Effector CD8-positive, alpha-beta T cell (primary cell): ENCODE measurements around the gene LMX1B.
A peak's percentile ranks its signal among the peaks of the same experiment; 100 is the strongest.

Experiments used
- DNase-seq: peaks from one replicate; lab custom pipeline; 2025; lab: John Stamatoyannopoulos, UW

Gene LMX1B

DNA sequence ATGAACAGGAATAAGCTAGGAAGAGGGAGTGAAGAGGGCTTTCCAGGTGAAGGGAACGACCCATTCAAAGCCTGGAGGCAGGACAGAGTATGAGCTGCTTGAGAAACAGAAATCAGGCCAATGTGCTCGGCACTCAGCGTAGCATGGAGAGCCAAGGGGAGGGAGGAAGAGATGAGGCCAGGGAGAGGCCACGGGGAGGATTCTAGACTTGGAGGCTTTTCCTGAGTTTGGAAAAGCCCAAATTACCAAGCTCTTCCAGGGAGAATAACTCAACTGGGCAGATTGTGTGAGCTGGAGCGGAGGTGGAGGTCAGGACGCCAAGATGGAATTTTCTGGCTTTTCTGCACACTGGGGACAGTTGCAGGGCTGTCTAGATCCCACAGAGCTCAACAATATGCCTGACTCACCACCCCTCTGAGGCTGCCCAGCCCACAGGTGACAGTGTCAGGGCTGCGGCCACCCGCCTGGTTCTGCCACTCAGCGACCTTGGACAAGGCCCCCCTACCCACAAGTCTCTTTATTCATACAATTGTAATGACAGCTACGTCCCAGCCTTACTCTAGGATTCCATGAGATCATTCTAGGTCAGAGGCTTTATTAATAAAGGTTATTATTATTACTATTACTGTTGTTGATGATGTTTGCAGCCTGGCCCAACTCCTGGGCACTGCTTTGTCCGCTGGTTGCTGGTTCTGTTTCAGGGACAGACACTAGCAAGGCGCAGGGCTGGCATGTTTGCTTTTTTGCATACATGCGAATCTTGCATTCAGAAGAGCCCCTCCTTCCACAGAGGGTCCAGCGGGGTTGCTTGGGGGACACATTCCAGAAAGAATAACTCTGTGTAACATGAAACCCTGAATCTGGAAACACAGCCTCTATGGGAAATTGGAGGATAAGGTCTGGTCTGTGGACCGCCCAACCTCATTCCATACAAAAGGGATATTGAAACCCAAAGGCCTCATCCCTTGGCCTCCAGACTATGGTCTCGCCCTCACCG, 9.4 kb upstream of the LMX1B start:
- DNase-seq: no peak

DNA sequence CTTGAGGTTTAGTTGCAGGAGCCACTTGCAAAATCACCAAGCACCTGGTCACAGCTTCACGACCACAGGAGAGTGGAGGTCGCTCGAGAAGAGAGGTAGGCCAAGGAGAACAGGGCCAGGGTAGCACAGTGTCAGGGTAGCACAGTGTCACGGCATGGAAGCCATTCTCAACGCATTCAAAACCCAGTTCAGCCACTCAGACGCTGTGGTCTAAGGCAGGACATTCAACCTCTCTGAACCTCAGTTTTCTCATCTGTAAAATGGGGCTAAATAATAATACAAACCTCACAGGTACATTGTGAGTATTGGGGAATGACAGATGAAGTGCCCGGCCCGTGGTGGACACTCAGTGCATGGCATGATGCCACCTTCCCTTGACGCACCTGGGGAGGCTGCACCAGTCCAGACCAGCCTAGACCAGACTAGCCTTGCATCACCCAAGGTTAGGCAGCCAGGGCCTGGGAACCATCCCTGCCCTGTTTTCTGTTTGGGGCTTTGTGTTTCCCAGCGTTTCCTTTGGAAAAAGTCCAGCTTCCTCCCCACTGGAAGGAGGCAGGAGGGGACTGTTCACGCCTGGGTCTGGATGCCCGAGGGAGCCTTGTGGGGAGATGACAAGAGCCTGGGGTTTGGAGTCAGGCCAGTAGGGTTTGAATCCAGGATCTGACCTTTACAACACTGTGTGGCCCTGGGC, 7.8 kb upstream of the LMX1B start:
- no peak for DNase-seq

DNA sequence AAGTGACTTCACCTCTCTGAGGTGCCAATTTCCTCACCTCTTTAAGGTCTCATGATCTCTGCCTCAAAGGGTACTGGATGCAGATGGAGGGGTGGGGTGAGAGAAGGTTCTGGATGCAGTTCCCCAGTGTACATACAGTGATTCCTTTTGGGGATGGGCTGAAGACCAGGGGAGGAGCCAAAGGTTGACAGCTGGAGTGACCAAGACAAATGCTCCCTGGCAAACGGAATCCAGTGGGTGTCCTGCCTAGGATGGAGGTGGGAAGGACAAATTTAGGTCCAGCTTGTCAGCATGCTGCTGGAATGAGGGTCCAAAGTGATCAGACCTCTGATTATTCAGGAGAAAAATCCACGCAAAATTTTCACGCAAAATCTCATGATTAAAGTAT, 7.3 kb upstream of the LMX1B start:
- DNase-seq: no peak

DNA sequence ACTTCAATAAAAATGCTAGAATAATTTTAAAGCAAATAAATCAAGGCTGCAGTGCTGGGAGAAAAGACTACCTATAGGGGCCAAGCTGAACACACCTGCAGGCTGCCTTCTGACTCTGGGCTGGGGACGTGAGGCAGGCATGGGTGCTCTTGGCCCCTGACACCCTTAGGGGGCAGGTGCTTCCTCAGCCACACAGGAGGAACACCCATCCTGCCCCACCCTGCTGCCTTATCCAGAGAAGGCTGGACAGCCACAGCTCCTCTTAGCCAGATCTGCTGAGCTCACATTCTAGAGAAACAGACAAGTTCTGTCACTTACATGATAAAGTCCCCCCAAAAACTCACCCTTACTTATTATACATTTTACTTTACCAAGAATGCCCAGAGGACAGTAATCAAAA, 6.6 kb upstream of the LMX1B start:
- no peak for DNase-seq

DNA sequence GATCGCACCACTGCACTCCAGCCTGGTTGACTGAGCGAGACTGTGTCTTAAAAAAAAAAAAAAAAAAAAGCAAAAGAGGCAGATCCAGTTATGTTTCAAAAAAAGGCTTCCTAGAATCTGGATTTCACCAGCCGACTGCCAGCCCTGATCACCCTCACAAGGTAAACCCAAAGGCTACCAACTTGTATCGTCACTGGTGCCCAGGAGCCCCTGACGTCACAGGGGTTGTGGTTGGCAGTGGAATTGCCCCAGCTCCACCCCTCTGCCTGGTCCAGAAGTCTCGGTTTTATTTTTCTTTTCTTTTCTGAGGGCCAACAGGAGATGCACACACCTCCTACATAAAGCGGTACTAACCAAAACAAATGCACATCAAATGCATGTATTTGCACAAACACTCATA, 6.0 kb upstream of the LMX1B start:
- no peak for DNase-seq

GRCh38 chr9:126608551-126608950, 5.2 kb upstream of the LMX1B start:
- no peak for DNase-seq

GRCh38 chr9:126609191-126609590, 4.5 kb upstream of the LMX1B start:
- no peak for DNase-seq

DNA sequence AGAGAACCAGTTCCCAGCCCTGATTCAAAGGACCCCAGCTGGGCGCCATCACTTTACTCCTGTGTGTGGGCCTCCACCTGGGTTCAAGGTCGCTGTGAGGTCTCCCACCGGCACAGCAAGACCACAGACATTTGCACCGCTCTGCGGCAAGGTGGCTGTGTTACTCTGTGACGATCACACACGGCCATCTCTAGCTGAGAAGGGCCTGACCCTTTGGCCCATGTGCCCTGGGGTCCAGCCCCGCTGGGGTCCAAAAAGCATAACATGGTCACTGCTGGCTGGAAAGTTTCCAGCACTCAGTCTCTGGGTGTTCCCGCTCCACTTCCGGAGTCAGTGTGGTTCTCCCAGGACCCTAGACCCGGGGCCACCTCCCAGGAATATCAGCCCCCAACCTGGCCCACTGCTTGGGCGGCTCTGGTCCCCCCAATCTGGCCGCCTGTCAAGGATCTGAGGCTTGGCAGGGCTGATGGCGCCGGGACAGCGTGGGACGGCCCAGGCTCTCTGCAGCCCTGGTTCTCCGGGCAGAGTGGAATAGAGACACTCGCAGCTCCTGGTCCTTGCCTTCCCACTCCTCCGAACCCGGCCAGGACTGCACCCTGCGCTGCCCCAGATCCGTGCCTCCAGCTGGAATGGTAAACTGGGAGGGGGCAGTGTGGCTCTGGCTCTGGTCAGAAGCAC, 3.9 kb upstream of the LMX1B start:
- DNase-seq: no peak

DNA sequence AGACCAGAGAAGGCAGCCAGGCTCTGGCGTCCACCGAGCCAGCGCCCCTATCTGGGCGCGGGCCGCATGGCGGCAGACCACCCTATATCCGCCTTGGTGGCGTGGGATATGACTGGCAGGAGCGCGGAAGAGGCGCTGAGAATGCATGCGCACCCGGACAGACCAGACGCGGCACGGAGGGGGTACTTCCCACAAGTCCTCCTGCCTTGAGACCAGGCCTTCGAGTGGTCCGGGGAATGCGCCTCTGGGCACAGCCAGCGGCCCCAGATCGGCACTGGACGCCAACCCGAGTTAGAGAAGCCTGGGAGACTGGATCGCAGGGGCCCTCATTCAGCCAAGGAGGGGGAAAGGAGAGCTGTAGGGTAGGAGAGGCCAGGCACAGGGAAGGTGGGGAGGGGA, 2.5 kb upstream of the LMX1B start:
- DNase-seq: no peak

DNA sequence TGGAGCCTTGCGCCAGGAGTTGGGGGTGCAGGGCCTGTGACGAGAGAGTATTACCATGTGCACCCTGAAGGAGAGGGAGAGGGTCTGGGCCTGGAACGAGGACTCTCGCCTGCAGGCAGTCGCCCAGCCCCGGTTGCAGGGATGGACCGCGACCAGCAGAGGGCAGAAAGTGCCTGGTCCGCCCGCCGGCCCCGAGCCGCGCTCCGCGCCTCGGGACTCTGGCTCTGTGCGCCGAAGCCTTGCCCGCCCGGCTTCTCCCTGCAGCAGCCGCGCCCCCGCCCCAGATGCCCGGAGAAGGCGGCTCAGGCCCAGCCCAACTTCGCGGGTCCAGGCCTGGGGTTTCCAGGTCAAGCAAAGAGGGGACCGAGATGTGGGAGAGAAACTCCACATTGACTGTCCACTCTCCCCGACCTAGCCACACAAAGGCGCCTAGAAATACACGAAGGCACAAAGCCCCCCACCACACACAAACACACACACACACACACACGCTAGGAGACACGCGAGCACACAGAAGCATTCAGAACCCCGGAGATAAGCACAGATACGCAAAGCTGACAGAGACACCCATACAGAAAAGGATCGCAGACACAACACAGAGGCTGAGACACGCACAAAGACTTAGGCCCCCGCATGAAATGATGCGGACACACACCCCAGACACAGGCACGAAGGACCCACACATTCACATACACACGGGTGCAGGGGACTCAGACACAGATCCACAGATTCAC, 2.0 kb upstream of the LMX1B start:
- DNase-seq: peak; percentile 41

GRCh38 chr9:126612326-126612812, 1.4 kb upstream of the LMX1B start:
- no peak for DNase-seq

DNA sequence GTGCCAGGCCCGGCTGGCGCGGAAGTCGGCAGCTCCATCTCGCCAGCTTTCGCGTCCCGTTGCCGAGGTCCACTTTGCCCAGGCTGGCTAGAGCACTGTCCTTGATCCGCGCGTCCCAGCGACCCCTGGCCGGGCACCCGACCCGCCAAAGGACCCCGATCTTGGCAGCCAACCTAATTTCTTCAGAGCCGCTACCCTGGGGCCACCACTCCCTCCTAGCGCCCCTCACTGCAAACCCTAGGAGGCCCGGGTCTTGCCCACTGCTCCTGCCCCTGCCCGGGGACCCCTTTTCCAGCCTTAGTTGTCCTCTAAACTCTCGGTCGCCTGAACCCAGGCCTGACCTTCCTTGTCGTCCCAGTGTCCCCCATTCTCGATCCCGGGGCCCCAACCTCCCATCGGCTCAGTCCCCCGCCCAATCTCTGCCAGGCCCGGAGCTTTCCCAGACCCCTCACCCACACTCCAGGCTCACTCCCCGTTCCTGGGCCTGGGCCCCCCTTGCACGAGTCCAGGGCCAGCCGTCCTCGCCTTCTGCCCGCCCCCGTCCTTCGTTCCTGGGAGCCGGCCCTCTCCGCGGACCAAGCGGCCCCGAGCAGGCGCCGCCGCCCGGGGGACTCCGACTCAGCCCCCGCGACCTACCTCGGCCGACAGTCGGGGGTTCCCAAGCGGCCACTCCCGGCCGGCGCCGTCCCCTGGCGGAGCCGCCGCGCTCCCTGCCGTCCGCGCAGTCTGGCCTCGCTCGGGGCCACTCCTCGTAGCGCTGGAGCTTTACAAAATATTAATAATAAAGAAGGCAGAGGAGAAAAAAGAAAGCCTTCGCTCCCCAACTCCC, 701 bp upstream of the LMX1B start:
- no peak for DNase-seq

- DNase-seq: no peak
These were observed 343 bp downstream of the LMX1B start for GRCh38 chr9:126614088-126614454.

DNA sequence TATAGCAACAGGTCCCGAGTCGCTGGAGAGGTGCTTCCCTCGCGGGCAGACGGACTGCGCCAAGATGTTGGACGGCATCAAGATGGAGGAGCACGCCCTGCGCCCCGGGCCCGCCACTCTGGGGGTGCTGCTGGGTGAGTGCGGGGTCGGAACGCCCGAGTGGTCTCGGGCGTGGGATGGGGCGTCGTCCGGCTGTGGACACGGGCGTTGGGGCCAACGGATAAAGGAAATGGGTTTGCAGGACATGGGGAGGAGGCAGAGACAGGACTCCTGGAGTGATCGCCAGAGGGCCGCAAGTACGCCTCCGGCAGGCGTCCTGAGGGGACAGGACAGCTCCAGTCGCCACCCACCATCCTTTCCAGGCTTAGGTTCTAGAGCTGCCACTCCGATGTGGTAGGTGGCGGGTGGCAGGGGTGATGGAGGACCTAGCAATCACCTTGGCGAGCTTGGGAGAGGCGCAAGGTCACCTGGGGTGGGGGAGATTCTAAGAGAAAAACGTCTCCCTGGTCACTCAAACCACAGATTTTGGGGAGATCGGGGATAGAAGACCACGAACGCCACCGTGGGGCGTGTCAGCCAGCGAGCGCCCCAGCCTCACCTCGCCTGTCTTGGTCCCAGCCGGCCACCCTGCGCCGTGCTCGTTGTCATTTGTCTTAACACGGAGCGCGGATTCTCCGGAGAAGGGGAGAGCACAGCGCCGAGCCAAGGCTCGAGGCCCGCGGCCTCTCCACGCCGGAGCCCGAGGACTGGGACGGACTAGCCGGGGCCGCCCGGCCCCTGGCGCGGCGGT, 922 bp downstream of the LMX1B start:
- no peak for DNase-seq

DNA sequence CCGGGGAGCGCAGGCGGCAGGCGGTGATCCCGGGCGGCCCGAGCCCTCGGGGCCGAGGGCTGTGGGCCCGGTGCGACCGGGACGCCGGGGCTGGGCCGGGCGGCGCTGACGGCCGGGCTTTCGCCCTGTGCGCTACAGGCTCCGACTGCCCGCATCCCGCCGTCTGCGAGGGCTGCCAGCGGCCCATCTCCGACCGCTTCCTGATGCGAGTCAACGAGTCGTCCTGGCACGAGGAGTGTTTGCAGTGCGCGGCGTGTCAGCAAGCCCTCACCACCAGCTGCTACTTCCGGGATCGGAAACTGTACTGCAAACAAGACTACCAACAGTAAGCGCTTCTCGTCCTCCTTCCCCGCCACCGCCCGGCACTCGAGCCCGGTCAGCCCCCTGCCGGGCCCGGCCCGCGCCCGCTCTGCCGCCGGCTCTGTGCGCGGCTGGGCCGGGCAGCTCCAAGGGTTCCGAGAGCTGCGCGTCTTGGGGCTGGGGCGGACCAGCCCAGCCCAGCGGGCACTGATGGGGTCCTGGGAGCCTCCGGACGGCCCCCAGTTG, 1.6 kb downstream of the LMX1B start:
- no peak for DNase-seq

GRCh38 chr9:126615791-126616447, 2.2 kb downstream of the LMX1B start:
- no peak for DNase-seq

GRCh38 chr9:126616521-126616976, 2.8 kb downstream of the LMX1B start:
- no peak for DNase-seq

- no peak for DNase-seq
These were observed 3.5 kb downstream of the LMX1B start for GRCh38 chr9:126617003-126617822.
